Measurements from ENCODE around the gene MTCP1. TPM values are rescaled to one million over a fixed set of nuclear protein-coding genes. Genes with fewer than 3 reads are reported as not detected.

MTCP1 gene
- total and polyA plus RNA-seq, 2 donors (not counting 3 experiments of a cell fraction or from before 2014, with no cell fraction given): 1.8 to 15.8 TPM

GRCh38 chrX:155069414-155069813 is 1.5 kb downstream of the MTCP1 start:
- TF ChIP-seq POLR2A (IDR thresholded peaks at IDR 0.05; ENCODE audit: low read depth, low read length) (no peak), MYC (IDR thresholded peaks at IDR 0.05; ENCODE audit: low read depth, low read length) (no peak)
- no peaks in the 10 kb centered on the region for H3K27me3 ChIP-seq (ENCODE audit: control insufficient read depth in 2 of 2, insufficient read depth in 2 of 2, low read length in 2 of 2)
- peaks cover 20% of the 10 kb centered on the region for H3K4me1 ChIP-seq (ENCODE audit: control insufficient read depth, extremely low read depth, insufficient read depth, low read length)
- no peak overlapping the region for H3K27ac ChIP-seq (ENCODE audit: insufficient read depth, low read depth, low read length)
- POLR2A ChIA-PET: no interaction called here
- FAIRE-seq (no peak), DNase-seq (ENCODE audit: low read depth, low spot score) (no peak)
- no peaks in the 10 kb centered on the region for H3K9me3 ChIP-seq (replicated peaks; ENCODE audit: control insufficient read depth, insufficient read depth, low read length)
- peaks cover 45% of the 10 kb centered on the region for H3K79me2 ChIP-seq (ENCODE audit: control insufficient read depth, insufficient read depth, low read length)
- CTCF ChIA-PET: interaction anchor here (0.9 to 1.1 kb wide), 2 partner anchors 43 to 151 kb away, joined by 4 read pairs; partner anchors contain the start of gene FUNDC2
- H3K9me1 ChIP-seq (replicated peaks; ENCODE audit: control insufficient read depth, extremely low read depth, insufficient read depth, low read length): no peaks in the 10 kb centered on the region
- no TSS peak for BruUV-seq (replicated peaks)
- no peak overlapping the region for H2AFZ ChIP-seq (ENCODE audit: low read depth, low read length)
- H3K9ac ChIP-seq (replicated peaks; ENCODE audit: extremely low read depth, insufficient read depth, low read length): peak overlapping the region; percentile 92
- H3K4me2 ChIP-seq (ENCODE audit: insufficient read depth, low read length): peak overlapping the region; percentile 92
- dilution Hi-C loops (cut with MboI; ENCODE audit: extremely low pct_ligation_motif_present, low sequenced_read_pairs): no loop called here
- H3K4me3 ChIP-seq (replicated peaks in 1 of 3; ENCODE audit: insufficient read depth in 1 of 3, low read depth in 1 of 3, low read length in 3 of 3): peak overlapping the region in 1 of 3 experiments; percentile 92
- intact Hi-C loops (cut with micrococcal nuclease): no loop called here
- no peaks in the 10 kb centered on the region for H3K36me3 ChIP-seq (ENCODE audit: control insufficient read depth in 2 of 2, extremely low read depth in 1 of 2, insufficient read depth in 2 of 2, low read length in 2 of 2)
- no peaks in the 10 kb centered on the region for H4K20me1 ChIP-seq (replicated peaks; ENCODE audit: control insufficient read depth, extremely low read depth, insufficient read depth, low read length)

- no TSS peak for BruUV-seq (replicated peaks)
- H3K4me2 ChIP-seq (ENCODE audit: insufficient read depth, low read length): no peak overlapping the region
These were observed 2.8 kb downstream of the MTCP1 start for GRCh38 chrX:155068165-155068564.

More at GRCh38 chrX:155068165-155068564, 2.8 kb downstream of the MTCP1 start:
- TF ChIP-seq POLR2A (IDR thresholded peaks at IDR 0.05; ENCODE audit: low read depth, low read length) (no peak), GATA2 (IDR thresholded peaks at IDR 0.05; ENCODE audit: insufficient read depth, insufficient read length, low read depth, low read length) (no peak), JUN (IDR thresholded peaks at IDR 0.05; ENCODE audit: borderline replicate concordance, insufficient read depth, insufficient read length, low read depth) (peak; percentile 61), FOS (IDR thresholded peaks at IDR 0.05; ENCODE audit: borderline replicate concordance, insufficient read depth, low read length) (peak; percentile 46), MAX (IDR thresholded peaks at IDR 0.05; ENCODE audit: insufficient read depth, insufficient read length) (no peak), EZH2 (IDR thresholded peaks at IDR 0.05; ENCODE audit: borderline replicate concordance, low read depth, low read length, severe bottlenecking) (no peak)
- Histone ChIP-seq H2AFZ (ENCODE audit: low read depth, low read length) (no peak overlapping the region), H3K27me3 (ENCODE audit: control insufficient read depth in 2 of 2, insufficient read depth in 2 of 2, low read length in 2 of 2) (no peaks in the 10 kb centered on the region), H3K4me1 (ENCODE audit: control insufficient read depth, extremely low read depth, insufficient read depth, low read length) (peaks cover 16% of the 10 kb centered on the region), H3K79me2 (ENCODE audit: control insufficient read depth, insufficient read depth, low read length) (peaks cover 39% of the 10 kb centered on the region), H3K4me3 (replicated peaks in 1 of 3; ENCODE audit: insufficient read depth in 1 of 3, low read depth in 1 of 3, low read length in 3 of 3) (no peak overlapping the region), H3K27ac (ENCODE audit: insufficient read depth, low read depth, low read length) (no peak overlapping the region), H4K20me1 (replicated peaks; ENCODE audit: control insufficient read depth, extremely low read depth, insufficient read depth, low read length) (no peaks in the 10 kb centered on the region), H3K9me1 (replicated peaks; ENCODE audit: control insufficient read depth, extremely low read depth, insufficient read depth, low read length) (no peaks in the 10 kb centered on the region), H3K36me3 (ENCODE audit: control insufficient read depth in 2 of 2, extremely low read depth in 1 of 2, insufficient read depth in 2 of 2, low read length in 2 of 2) (no peaks in the 10 kb centered on the region), H3K9ac (replicated peaks; ENCODE audit: extremely low read depth, insufficient read depth, low read length) (no peak overlapping the region), H3K9me3 (replicated peaks; ENCODE audit: control insufficient read depth, insufficient read depth, low read length) (no peaks in the 10 kb centered on the region)
- CTCF ChIA-PET: interaction anchor here (1.0 to 1.1 kb wide), 4 partner anchors 11 to 42 kb away, joined by 3 to 5 read pairs (median 4); partner anchors contain the start of gene FUNDC2
- FAIRE-seq: peak; percentile 76
- DNase-seq (ENCODE audit: low read depth, low spot score): peak; percentile 44
- dilution Hi-C loops (cut with MboI; ENCODE audit: extremely low pct_ligation_motif_present, low sequenced_read_pairs): no loop called here
- POLR2A ChIA-PET: no interaction called here
- intact Hi-C loops (cut with micrococcal nuclease): no loop called here

Data from endothelial cell of umbilical vein (primary cell).